GM13977 (cell line): ENCODE results near the gene IGSF6.

ENCODE experiments used
- DNase-seq: peaks from one replicate; pipeline ENCODE4 v3.0.0; 2012; ENCODE audit warnings: low spot score
- in situ Hi-C: fragments of 300-500 bp; cut with MboI; formaldehyde crosslinking; loops from one replicate; pipeline ENCODE4 v1.12.0; 2022; ENCODE audit warnings: low sequenced_read_pairs, low pct_unique_long_range_greater_than_20kb, mixed read lengths, inconsistent platforms; ENCODE audit not compliant: unreplicated experiment
- TF ChIP-seq, protein P1 (sequence below): IDR thresholded peaks from 2 replicates; pipeline ENCODE4 v1.5.1; 2012; ENCODE audit warnings: mild to moderate bottlenecking, control low read depth; ENCODE audit not compliant: insufficient read depth; ENCODE audit errors: extremely low read depth, missing control alignments

IGSF6 gene

DNA sequence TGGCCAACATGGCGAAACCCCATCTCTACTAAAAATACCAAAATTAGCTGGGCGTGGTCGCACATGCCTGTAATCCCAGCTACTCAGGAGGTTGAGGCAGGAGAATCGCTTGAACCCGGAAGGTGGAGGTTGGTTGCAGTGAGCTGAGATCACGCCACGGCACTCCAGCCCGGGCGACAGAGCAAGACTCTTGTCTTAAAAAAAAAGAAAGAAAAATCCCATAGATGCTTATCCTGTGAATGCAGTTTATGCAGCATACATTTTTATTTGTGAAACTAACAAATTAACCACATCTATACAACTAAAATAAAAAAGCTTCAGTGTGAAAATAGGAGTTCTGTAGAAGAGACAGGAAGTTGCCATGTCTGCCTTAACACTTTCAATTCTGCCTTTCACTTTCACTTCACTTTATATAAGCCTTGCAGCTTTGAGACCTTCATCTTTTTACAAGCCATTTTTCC lies 7.1 kb downstream of the IGSF6 start:
- TF ChIP-seq, protein P1, sequence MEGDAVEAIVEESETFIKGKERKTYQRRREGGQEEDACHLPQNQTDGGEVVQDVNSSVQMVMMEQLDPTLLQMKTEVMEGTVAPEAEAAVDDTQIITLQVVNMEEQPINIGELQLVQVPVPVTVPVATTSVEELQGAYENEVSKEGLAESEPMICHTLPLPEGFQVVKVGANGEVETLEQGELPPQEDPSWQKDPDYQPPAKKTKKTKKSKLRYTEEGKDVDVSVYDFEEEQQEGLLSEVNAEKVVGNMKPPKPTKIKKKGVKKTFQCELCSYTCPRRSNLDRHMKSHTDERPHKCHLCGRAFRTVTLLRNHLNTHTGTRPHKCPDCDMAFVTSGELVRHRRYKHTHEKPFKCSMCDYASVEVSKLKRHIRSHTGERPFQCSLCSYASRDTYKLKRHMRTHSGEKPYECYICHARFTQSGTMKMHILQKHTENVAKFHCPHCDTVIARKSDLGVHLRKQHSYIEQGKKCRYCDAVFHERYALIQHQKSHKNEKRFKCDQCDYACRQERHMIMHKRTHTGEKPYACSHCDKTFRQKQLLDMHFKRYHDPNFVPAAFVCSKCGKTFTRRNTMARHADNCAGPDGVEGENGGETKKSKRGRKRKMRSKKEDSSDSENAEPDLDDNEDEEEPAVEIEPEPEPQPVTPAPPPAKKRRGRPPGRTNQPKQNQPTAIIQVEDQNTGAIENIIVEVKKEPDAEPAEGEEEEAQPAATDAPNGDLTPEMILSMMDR: no peak
- peak; percentile 64 for DNase-seq
- in situ Hi-C loops: no loop called here

DNA sequence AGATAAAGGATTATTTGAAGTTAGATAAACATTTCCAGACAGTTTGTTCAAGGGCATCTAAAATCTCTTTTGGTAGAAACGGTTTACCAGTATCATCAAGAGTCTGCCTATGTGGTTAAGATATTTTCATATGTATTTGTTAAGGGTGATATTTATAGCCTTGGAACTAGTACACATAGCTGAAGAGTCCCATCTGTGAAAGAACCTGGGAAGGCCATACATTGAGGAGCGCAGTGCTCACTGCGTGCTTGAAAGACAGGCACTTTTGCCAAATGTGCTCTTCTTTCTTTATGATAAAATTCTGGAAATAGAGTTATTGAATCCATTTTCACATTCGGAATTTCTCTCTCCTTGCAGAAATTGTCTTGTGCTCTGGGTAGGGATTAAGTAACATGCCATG lies 7.7 kb downstream of the IGSF6 start:
- in situ Hi-C loops: no loop called here

DNA sequence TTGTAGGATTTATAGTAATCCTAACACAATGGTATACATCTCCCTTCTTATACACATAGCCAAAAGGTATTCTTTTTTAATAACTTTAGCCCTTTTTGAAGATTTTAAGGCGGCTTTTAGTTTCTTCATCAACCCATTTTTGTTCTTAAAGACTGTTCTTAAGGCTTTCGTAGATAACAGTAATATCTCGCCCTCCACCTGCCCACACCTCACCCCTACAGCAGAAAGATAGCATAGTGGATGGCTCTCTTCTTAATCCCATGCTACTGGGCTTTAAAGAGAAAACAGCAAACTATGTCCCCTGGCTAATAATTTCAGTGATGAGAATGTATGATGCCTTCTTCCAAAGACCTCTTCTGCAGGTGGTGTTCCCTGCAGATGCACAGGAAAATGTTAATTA lies 8.6 kb downstream of the IGSF6 start:
- in situ Hi-C loops: no loop called here
- DNase-seq: no peak
- TF ChIP-seq, protein P1: no peak

More for the DNA sequence above, 7.7 kb downstream of the IGSF6 start:
- DNase-seq: no peak
- TF ChIP-seq, protein P1: no peak

DNA sequence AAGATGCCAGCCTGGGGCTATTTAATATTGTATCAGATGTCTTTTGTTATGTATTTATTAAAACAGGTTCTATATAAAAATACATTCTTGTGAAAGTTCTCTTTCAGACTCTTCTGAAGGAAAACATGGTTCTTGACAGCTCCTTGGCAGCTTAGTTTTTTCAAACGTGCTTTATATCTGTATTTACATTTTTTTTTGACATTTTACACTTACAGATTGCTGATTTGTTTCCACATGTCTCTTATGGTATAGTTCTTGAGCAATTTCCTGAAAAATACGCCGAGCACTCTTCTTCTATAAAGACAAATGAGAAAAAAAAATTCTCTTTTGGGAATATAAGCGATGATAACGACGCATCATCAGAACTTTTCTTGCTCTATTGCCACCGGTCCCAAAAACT lies 9.5 kb downstream of the IGSF6 start:
- TF ChIP-seq, protein P1: no peak
- in situ Hi-C loops: no loop called here
- no peak for DNase-seq

DNA sequence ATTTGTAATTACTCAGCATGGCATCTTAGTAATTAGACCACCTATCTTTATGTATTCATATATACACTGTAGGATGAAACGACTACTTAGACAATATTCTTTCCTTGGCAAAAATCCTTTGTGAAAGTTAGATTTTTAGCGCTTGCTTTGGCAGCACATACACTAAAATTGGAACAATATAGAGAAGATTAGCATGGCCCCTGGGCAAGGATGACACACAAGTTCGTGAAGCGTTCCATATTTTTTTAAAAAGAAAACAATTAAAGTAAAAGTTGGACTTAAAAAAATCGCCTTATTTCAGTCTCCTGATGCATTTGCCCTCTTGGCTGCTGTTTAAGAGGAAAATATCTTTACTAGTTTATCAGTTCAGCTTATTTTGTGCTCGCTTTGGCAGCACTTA lies 10.5 kb downstream of the IGSF6 start:
- TF ChIP-seq, protein P1: no peak
- in situ Hi-C loops: no loop called here
- DNase-seq: no peak

DNA sequence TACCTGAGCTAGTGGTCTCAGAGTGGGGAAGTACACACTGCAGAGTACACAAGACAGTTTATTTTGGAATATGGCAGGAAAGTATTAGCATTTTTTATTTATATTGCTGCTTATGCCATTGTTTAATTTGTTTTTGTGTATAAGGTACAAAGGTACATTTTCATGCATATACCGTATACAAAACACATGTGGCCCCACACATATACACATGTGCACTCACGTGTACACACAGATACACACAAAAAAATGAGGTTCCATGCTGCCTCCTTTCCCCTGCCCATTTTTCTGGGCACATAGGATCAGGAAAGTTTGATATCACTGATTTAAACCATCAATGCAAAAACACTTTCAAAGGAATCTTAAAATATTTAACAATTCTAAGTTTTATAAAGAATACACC lies 12.9 kb downstream of the IGSF6 start:
- TF ChIP-seq, protein P1: no peak
- no peak for DNase-seq
- in situ Hi-C loops: no loop called here

DNA sequence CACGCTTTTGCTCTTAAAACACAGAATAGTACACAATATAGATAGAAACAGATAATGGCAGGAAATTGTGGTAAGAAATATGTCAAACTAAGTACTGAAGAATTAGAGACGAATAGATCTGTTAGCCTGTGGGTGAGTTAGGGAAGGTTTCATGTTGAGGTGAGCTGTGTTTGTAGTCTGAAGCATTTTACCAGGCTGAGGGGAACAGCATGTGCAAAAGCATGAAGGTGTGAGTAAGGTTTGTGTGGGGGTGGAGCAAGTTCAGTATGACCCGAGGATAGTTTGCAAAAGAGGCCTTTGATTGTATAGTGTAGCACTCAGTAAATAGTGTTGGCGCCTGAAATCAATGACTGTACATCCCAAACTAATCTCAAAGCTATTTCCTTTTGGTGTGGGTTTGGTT lies 13.8 kb downstream of the IGSF6 start:
- TF ChIP-seq, protein P1: no peak
- in situ Hi-C loops: no loop called here
- DNase-seq: peak; percentile 40
